Hematopoietic multipotent progenitor cell treated with erythropoietin and hydrocortisone succinate and interleukin-3 and kit ligand, for 17 days (in vitro differentiated cells): ENCODE measurements around the gene PTPN11.
"Not testable (repeated sequence)": the region's sequence is repeated elsewhere in the genome, so short reads cannot be mapped to it uniquely, and the experiment has no call there.

ENCODE experiments used
- DNase-seq: peaks from one replicate; pipeline ENCODE4 v3.0.0-alpha.2; 2015; ENCODE audit warnings: low spot score

Gene PTPN11

GRCh38 chr12:112448165-112448564 is 29.4 kb downstream of the PTPN11 start:
- not testable (repeated sequence) for DNase-seq

- DNase-seq = no peak
Observed at GRCh38 chr12:112450725-112451124, 32.0 kb downstream of the PTPN11 start.

GRCh38 chr12:112456029-112456428 is 37.3 kb downstream of the PTPN11 start:
- no peak for DNase-seq

- not testable (repeated sequence) for DNase-seq
Observed at GRCh38 chr12:112457142-112457541, 38.4 kb downstream of the PTPN11 start.

- DNase-seq = no peak
Observed at GRCh38 chr12:112458330-112458729, 39.6 kb downstream of the PTPN11 start.

- no peak for DNase-seq
Observed at GRCh38 chr12:112458751-112459150, 40.0 kb downstream of the PTPN11 start.

GRCh38 chr12:112463478-112463877 is 44.7 kb downstream of the PTPN11 start:
- no peak for DNase-seq

- no peak for DNase-seq
Observed at GRCh38 chr12:112464605-112465004, 45.9 kb downstream of the PTPN11 start.

- no peak for DNase-seq
Observed at GRCh38 chr12:112466011-112466422, 47.3 kb downstream of the PTPN11 start.

- DNase-seq = no peak
Observed at GRCh38 chr12:112466835-112467234, 48.1 kb downstream of the PTPN11 start.

GRCh38 chr12:112468046-112468445 is 49.3 kb downstream of the PTPN11 start:
- no peak for DNase-seq

GRCh38 chr12:112473056-112473455 is 54.3 kb downstream of the PTPN11 start:
- no peak for DNase-seq

- no peak for DNase-seq
Observed at GRCh38 chr12:112479413-112479812, 60.7 kb downstream of the PTPN11 start.

- no peak for DNase-seq
Observed at GRCh38 chr12:112480931-112481330, 62.2 kb downstream of the PTPN11 start.

GRCh38 chr12:112482733-112483132 is 64.0 kb downstream of the PTPN11 start:
- DNase-seq = no peak

GRCh38 chr12:112486361-112486760 is 67.6 kb downstream of the PTPN11 start:
- DNase-seq = no peak

GRCh38 chr12:112488257-112488876 is 69.6 kb downstream of the PTPN11 start:
- no peak for DNase-seq

GRCh38 chr12:112489456-112489855 is 70.7 kb downstream of the PTPN11 start:
- DNase-seq = no peak

- no peak for DNase-seq
Observed at GRCh38 chr12:112496496-112496895, 77.7 kb downstream of the PTPN11 start.

- DNase-seq = no peak
Observed at GRCh38 chr12:112498580-112498979, 79.8 kb downstream of the PTPN11 start.

- no peak for DNase-seq
Observed at GRCh38 chr12:112503512-112503911, 84.8 kb downstream of the PTPN11 start.

GRCh38 chr12:112506513-112507166 is 87.9 kb downstream of the PTPN11 start:
- no peak for DNase-seq

- no peak for DNase-seq
Observed at GRCh38 chr12:112513471-112513870, 94.7 kb downstream of the PTPN11 start.

- DNase-seq = no peak
Observed at GRCh38 chr12:112514456-112514855, 95.7 kb downstream of the PTPN11 start.
